Fibroblast of pulmonary artery (primary cell): ENCODE measurements around the gene RASGRP2.
A peak's percentile ranks its signal among the peaks of the same experiment; 100 is the strongest.

Source experiments
- DNase-seq: peaks from one replicate; pipeline ENCODE4 v3.0.0-alpha.2; 2010; ENCODE audit warnings: low read depth
- H3K4me3 ChIP-seq: replicated peaks from 2 replicates; pipeline ENCODE4 v1.5.1; 2011; ENCODE audit warnings: low read depth, mild to moderate bottlenecking, control low read depth, low read length, moderate library complexity
- CTCF ChIP-seq: IDR thresholded peaks from 2 replicates; pipeline ENCODE4 v1.5.1; 2011; ENCODE audit warnings: mild to moderate bottlenecking, control low read depth, low read length, inconsistent platforms; ENCODE audit errors: missing control alignments

RASGRP2 gene

GRCh38 chr11:64713781-64714363, 30.1 kb downstream of the RASGRP2 start:
- no peak for TF ChIP-seq CTCF
- no peak for DNase-seq

GRCh38 chr11:64713016-64713707, 30.8 kb downstream of the RASGRP2 start:
- H3K4me3 ChIP-seq, result no peak overlapping the region
- TF ChIP-seq CTCF, result no peak
- DNase-seq, result peak; percentile 44

More at GRCh38 chr11:64713781-64714363, 30.1 kb downstream of the RASGRP2 start:
- H3K4me3 ChIP-seq, result no peak overlapping the region

- DNase-seq, result no peak
- H3K4me3 ChIP-seq, result no peak overlapping the region
- no peak for TF ChIP-seq CTCF
These were observed 31.4 kb downstream of the RASGRP2 start for GRCh38 chr11:64712430-64713015.

GRCh38 chr11:64711956-64712362, 32.0 kb downstream of the RASGRP2 start:
- H3K4me3 ChIP-seq, result no peak overlapping the region
- no peak for TF ChIP-seq CTCF
- DNase-seq, result no peak

GRCh38 chr11:64711138-64711955, 32.6 kb downstream of the RASGRP2 start:
- no peak for TF ChIP-seq CTCF
- no peak overlapping the region for H3K4me3 ChIP-seq
- DNase-seq, result no peak

- H3K4me3 ChIP-seq, result no peak overlapping the region
- TF ChIP-seq CTCF, result no peak
- no peak for DNase-seq
These were observed 33.4 kb downstream of the RASGRP2 start for GRCh38 chr11:64710418-64711137.
